Effector CD8-positive, alpha-beta T cell (primary cell): ENCODE data around the gene CD96.
A peak's percentile ranks its signal among the peaks of the same experiment; 100 is the strongest.
"Not testable (repeated sequence)": the region's sequence is repeated elsewhere in the genome, so short reads cannot be mapped to it uniquely, and the experiment has no call there.

Experiments used
- DNase-seq: peaks from one replicate; lab custom pipeline; 2025; lab: John Stamatoyannopoulos, UW

CD96 gene

DNA sequence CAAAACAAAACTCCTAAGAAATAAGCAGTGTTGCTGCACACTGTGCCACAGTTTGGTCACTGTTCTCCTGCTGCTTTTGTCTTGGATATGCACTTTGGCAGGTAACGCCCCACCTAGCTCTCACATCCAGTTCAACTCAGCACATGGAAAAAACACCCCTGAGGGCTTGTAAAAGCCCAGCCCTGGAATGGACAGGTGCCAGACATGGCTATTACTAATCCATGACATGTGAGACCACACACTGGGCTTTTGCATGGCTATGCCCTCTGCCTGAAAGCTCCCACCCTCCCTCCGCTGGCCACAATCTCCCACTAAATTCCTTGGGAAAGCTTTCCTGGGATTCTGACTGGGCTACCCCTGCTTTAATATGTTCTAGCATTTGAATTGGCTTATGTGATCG is 77.8 kb downstream of the CD96 start:
- no peak for DNase-seq

DNA sequence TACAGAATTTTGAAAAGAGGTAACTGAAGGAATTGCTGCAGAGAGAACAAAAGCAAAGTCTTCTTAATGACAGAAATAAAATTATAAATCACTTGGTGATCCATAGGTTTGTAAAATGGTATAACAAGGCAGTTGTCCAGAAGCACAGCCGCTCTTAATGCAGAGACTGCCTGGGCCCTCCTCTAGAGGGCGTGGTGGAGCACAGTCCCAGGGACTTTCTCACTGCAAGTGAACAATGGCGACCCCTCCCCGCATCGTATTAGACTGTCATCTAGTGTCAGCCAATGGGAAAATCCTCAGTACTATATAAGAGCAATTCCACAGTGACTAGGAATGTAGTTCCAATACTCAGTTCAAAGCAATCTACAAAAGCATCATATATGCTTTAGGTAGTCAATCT is 79.5 kb downstream of the CD96 start:
- DNase-seq, result no peak

DNA sequence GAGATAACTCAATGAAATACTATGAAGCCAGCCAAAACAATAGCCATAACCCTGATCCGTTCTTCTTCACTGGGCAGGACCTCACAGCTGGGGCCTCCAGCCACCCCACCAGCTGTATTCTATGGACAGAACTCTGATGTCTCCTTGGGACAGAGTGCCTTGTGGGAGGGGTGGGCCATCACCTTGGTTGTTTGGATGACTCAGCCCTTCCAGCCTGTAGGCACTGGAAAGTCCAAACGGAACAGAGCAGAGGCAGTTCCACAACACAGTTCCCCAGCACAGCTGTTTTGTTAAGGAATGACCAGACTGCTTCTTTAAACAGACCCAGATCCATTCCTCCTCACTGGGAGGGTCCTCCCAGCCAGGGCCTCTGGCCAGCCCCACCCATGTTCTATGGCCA is 85.1 kb downstream of the CD96 start:
- no peak for DNase-seq

DNA sequence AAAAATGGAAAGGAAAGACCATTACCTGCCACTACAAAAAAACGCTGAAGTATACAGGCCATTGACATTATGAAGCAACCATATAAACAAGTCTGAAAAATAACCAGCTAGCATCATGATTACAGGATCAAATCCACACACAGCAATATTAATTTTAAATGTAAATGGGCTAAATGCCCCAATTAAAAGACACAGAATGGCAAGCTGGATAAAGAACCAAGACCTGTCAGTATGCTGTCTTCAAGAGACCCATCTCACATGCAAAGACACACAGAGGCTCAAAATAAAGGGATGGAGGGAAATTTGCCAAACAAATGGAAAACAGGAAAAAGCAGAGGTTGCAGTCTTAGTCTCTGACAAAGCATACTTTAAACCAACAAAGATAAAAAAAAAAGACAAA is 87.0 kb downstream of the CD96 start:
- DNase-seq, result not testable (repeated sequence)

DNA sequence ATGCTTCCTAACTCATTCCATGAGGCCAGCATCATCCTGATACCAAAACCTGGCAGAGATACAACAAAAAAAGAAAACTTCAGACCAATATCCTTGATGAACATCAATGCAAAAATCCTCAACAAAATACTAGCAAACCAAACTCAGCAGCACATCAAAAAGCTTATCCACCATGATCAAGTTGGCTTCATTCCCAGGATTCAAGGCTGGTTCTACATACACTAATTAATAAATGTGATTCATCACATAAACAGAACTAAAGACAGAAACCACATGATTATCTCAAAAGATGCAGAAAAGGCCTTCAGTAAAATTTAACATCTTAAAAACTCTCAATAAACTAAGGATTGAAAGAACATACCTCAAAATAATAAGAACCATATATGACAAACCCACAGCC is 88.6 kb downstream of the CD96 start:
- not testable (repeated sequence) for DNase-seq

DNA sequence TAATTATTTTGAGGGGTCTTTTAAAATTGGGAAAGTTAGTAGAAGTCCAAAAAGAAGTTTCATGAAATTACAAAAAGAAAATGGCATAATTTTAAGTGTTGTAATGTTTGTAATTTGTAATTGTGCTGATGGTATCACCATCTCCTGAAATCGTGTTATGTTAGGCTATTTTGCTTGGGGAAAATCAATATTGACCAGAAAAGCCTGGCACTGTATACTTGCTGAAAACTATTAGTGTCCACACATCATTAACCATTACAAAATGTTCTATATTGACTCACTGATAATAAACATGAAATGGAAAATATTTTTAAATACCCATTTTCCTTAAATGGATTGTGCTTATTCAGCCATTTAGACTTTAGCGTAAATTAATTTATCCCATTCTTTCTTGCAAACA is 93.4 kb downstream of the CD96 start:
- no peak for DNase-seq

DNA sequence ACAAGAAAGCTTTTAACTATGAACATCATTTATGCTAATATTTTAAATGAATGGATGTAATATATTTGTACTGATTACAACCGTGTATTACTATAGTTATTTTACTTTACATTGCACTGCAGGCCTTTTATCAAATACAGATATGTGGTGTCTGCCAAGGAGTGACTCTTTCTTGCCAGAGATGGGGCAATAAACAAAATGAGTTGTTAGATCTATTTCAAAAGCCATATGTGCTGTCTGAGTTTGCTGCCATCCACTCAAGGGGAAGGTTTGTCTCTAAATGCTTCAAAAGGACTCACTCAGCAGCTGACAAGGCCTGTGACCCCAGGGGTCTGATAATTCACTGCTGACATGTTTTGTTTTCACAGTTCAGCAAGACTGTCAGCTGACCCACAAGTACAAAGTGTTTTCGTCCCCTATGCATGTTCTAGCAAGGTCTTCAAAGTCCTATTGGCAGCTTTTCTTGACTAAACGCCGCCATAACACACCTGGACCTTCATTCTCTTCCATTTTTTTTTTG is 94.4 kb downstream of the CD96 start:
- no peak for DNase-seq

DNA sequence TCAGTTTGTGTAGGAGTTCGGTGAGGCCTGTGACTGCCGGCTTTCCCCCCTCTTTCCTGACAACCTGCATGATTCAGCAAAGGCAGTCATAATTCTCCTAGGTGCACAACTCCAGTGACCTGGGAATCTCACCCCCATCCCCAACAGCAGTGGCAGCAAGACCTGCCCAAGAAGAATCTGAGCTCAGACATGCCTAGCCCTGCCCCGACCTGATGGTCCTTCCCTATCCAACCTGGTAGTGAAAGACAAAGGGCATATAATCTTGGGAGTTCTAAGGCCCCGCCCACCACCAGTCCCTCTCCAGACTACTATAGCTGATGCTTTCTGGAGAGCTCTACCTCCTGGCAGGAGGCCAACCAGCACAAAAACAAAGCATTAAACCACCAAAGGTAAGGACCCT is 97.3 kb downstream of the CD96 start:
- DNase-seq, result no peak

DNA sequence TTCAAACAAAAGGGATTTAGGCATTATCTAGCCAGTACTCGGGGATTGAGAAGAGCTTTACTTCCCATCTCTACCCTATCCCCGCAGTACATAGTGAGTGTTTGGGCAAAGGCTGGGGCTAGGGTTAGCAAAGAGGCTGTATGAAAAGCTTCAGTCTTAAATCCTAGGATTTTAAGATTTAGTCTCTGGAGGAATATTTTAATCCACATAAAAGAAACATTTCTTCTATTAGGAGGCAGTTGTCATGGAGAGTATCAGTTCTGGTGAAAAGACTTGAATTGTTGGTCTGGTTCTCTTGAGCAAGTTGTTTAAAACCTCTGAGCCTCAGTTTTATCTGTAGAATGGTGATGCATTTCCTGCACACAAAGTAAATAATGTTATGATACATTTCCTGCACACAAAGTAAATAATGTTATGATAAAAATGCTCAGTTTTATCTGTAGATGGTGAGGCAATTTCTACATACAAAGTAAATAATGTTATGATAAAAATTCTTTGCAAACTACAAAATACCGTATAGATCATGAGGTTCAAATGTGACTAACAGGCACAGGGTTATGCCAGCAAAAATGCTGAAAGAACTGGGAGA is 107.1 kb downstream of the CD96 start:
- no peak for DNase-seq

DNA sequence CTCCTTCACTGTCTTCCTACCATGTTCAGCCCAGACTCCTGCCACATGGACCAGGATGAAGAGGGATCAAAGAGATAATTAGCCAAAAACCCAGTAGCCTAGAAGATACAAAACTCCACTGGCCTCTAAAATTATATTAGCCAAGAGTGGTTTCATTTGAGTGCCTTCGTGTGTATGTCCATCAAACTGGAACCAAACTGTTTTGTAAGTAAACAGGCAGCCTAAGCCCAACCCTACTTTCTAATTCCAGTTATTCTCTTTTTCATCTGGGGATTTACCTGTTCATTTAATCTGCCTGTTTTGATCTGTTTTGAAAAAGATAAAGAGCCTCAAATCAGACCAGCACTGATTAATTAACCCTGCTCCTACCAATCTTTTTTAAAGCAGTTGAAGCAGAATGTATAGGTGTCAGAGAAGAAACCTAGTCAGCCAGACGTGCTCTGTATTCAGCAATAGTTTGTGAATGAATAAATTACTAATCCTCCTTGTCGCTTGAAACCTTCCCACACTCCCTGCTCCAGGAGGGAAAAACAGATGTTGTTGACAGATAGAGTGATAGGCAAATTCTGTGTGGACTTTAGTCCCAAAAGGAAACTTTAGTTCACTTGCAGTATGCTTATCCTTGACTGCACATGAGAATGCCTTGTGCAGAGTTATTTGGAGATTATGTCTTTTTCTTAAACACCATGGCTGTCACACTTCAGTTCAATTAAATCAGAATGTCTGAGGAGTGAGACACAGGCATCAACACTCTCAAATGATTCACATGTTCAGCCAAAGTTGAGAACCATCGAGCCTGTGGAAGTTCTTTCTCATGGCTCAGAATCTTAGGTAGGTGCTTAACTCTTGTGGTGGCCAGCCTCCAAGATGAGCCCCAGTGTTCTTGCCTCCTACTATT is 108.6 kb downstream of the CD96 start:
- no peak for DNase-seq

DNA sequence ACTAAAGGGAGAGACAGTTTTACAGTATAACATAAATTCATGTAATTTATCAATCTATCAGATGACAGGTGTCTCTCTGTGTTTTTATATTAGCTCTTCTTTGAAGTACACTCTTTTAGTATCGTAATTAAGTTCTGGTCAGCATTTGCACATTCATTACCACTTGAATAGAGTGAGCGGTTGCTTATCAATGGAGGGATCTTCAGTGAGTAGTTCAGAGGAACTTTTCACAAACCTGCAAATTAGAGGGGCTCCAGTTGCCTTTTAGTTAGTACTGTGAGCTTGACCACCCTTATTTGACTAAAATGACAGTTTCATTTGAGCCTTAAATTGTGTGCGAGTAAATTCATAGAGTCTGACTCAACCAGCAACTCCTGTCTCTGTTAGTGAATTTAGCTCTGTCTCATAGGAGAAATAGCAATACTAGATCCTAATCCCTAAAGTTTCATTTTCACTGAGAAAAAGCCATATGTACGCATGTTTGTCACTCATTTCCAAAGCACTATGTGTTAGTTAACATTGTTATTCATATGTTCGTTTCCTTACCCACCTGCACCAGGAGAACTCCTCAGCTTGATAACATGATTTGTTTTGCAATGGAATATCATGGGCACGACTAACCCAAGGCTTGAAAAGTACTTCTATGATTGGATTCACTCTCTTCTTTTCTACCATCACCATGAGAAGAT is 110.6 kb downstream of the CD96 start:
- no peak for DNase-seq

DNA sequence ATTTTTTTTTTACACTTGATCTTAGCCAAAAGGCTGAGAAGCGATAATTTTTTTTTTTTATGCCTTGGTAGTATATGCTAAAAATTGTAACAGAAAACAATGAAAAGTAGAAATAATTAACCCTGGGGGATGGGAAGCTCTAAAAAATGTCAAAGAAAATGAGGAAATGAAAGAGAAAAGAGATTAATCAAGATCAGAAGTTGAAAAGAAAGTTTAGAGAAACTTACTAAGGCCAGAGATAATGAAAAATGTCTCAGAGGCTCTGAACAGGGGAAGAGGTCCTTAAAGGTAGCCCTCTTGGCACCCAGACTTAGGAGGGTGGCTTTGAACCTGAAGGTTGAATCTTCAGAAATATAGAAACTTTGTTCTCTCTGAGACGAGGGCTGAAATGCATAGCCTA is 111.8 kb downstream of the CD96 start:
- no peak for DNase-seq

DNA sequence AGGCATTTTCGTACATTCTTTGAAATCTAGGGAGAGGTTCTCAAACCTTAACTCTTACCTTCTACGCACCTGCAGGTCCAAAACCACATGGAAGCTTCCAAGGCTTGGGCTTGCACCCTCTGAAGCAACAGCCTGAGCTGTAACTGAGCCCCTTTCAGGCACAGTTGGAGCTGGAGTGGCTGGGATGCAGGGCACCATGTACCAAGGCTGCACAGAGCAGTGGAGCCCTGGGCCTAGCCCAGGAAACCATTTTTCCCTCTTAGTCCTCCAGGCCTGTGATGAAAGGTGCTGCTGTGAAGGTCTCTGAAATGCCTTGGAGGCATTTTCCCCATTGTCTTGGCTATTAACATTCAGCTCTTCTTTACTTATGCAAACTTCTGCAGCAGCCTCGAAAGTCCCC is 120.0 kb downstream of the CD96 start:
- DNase-seq, result no peak

DNA sequence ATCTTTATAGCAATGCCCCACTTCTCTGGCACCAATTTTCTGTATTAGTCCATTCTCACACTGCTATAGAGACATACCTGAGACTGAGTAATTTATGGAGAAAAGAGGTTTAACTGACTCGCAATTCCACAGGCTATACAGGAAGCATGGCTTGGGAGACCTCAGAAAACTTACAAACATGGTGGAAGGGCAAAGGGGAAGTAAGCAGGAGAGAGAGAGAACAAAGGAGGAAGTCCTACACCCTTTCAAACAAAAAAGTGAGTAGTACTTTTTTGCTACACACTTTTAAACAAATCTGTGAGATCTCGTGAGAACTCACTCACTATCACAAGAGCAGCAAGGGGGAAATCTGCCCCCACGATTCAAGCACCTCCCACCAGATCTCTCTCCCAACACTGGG is 120.9 kb downstream of the CD96 start:
- DNase-seq, result no peak

DNA sequence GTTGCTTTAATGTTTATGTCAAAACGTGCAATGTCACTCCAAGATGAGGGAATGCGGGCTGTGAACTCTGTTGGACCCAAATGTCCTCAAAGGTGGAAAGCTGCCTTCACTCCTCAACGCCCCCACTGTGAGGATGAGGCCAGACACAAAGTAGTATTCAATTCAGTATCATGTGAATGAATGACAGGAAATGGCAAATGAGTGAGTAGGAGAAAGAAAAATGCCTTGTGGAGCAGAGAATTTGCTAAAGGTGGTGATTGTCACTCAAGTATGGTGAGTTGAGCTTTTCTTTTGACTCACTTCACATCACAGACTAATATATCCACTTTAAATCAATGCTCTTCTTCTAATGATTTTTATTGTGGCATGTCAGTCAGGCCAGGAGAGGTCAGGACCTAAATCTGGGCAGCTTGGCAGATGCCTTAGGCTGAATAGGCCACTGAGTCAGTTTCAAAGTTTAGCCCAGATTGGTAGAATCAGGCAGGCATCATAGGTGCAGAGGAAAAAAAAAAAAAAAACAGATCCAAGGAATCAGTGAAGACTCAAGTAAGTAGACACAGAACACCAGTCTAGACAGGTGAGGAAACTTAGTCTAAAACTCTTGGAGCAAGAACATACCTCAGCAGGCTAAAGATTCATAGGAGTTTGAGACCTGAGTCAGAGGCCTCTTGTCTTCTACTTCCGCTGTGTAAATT is 124.2 kb downstream of the CD96 start:
- no peak for DNase-seq

DNA sequence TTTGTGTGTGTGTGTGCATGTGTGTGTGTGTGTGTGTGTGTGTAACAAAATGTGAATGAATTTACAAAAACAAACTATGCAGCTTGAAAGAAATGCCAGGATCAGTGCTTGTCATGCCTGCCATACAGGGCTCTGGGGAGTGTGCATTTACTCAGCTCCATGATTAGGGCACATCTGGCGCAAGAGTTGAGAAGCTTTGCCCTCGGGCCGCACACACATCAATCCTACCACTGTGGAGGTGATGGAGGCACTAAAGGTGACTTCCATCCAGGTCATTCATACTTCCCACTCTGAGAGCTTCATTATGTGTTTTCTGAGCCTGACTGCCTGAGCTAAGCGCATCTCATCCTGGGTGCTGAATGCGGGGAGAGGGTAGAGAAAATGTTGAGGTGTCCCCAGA is 125.2 kb downstream of the CD96 start:
- DNase-seq, result no peak

DNA sequence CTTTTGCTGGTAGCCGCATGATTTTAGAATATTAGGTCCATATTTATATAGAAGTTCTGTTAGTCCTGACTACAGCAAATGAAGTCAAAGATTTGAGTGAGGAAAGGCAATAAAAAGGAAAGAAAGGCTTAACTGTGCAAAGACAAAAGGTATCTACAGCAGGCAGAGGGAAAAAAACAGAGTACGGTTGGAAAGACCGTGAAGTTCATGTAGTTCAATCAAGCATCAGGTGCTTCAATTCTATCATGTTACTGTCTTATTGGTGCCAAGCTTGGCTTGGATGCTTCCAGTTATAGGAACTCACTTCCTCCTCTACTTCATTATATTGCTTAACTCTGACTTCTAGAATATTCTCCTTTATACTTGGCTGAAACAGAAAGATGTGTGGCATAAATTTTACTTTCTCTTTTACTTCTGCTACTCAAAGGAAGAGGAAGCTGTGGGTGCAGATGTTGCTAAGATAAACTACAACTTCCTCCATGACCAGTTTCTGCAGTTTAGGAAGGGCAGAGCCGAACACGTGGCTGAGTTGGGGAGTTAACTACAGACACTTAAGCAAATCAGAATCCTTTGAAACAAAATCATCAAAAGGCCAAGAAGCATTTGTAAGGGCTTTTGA is 125.7 kb downstream of the CD96 start:
- DNase-seq, result peak; percentile 37

DNA sequence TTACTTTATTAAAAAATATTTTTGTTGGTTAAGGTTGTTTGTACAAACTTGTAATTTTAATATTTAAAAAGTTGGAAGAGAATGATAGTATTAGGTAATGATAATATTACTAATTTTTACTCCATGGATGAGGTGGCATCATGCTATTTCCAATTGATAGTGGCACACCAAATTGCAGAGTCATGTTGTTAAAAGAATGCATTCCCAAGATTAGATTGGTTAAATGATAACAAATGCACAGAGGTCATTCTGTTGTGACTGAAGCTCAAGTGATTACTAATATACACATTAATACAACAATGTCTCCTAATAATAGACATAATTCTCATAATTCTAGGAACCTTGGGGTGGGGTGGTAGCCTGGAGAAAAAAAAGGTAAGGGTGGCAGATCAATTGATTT is 126.3 kb downstream of the CD96 start:
- DNase-seq, result no peak

DNA sequence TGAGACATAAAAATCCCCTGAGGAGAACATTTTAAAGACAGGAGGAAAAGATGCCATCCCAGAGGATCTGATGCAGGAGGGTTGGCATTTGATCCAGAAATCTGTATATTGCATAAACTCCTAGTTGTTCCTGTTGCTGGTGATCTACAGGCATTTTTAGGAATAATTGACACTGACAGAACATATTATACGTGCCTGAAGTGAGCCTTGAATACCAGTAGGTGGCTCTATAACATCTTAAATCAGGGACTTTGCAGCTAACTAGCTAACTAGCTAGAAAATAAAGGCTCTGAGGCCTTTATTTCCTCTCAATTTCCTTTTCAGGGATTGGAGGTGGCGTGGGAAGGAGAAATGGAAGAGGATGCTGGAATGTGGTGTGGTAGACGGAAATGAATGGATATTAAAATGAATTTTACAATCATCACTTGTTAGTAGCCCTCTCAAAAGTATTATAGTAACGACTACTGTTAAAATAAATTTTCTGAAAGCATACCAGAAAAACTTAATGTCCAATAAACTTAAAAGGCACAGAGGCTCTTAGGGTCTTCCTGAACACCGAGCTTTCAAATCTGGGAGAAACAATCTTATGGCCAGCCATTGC is 127.0 kb downstream of the CD96 start:
- DNase-seq, result no peak

DNA sequence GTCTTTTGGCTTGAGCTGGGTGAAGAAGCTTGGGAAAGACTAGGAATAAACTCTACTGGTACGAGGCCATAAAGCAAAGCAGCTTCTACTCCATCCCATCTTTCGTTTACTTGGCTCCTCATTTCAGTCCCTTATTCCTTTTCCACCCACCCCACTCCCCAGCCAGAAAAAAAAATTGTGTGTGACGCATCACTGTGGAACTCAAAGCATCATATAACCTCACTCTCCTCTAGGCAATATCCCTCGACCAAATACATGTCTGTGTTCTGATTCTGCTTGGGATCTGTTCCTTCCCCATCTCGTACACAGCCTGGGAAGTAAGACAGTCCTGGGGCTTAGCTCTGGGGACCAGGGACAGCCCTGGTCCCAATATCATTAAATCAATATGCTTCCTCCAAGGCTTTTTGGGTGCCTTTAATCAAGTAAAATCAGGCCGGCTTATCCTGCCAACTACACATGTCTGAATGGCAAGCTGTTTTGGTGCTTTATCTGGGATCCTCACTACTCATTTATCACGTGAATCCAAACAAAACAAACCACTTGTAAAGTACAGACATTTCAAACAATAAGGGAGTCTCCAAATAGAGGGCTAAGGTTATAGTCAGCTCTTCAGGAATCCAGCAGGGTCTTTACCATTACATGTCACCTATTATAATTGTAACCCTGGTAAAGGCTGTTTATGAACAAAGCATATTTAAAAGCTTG is 128.1 kb downstream of the CD96 start:
- no peak for DNase-seq

DNA sequence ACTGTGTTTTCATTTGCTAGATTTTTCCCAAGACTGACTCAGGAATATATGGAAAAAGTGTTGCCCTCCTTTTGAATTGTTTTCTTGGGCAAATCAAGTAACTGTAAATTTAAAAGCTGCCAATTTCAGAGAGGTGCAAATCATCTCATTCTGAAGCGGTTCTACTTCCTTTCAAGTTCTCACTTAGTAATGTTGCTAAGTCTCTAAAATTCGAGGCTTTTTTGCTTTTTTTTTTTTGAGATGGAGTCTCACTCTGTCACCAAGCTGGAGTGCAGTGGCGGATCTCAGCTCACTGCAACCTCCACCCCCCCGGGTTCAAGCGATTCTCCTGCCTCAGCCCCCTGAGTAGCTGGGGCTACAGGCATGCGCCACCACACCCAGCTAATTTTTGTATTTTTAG is 130.5 kb downstream of the CD96 start:
- DNase-seq, result not testable (repeated sequence)
